Hepatocyte (in vitro differentiated cells): ENCODE measurements around the gene PTPRE.

ENCODE experiments used
- CTCF ChIP-seq: fragments of 200-600 bp; sonication (generic); IDR thresholded peaks from 2 replicates; pipeline ENCODE4 v1.5.1; 2016; ENCODE audit warnings: antibody characterized with exemption, mild to moderate bottlenecking; ENCODE audit not compliant: poor library complexity
- EZH2 ChIP-seq: fragments of 200-600 bp; sonication (generic); IDR thresholded peaks from 2 replicates; pipeline ENCODE4 v1.6.1; 2016; ENCODE audit warnings: antibody characterized with exemption, mild to moderate bottlenecking, borderline replicate concordance
- EZH2phosphoT487 ChIP-seq: fragments of 200-600 bp; sonication (generic); IDR thresholded peaks from one replicate; pipeline ENCODE4 v1.6.1; 2018; ENCODE audit warnings: antibody characterized with exemption, mild to moderate bottlenecking, low read depth, moderate library complexity; ENCODE audit not compliant: unreplicated experiment, severe bottlenecking

DNA sequence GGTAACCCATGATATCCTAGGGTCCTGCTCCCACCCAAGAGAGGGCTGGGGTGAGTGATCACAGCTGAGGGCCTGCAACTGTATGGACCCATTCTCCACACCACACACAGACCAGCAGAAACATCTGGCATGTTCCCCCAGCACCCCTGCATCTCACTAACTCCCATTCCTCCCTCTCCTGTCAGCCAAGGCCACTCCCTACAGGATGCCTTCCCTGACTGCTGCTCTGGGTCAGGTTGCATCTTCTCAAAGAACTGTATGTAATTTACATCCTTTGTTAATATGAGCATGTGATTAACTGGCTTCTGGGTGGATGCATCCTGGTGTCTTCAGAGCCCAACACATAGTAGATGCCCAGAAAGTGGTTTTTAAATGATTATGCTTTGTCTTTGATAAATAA is 56.2 kb downstream of the PTPRE start:
- no peak for TF ChIP-seq EZH2phosphoT487
- no peak for TF ChIP-seq CTCF
- no peak for TF ChIP-seq EZH2
